B cell (primary cell): Measurements from ENCODE around the gene MBNL2. TPM values are rescaled to one million over a fixed set of nuclear protein-coding genes. Genes with fewer than 3 reads are reported as not detected.
"Not testable (repeated sequence)": the region's sequence is repeated elsewhere in the genome, so short reads cannot be mapped to it uniquely, and the experiment has no call there.

Source experiments
- ATAC-seq: fragments of 200-7000 bp; cut with Tn5 transposase; one replicate; pipeline ENCODE4 v1.10.0; 2021; ENCODE audit warnings: low read depth, mild to moderate bottlenecking, moderate number of reproducible peaks, moderate library complexity
- CTCF ChIA-PET: fragments of 350-600 bp; sonication (Branson Sonifier 250); formaldehyde crosslinking; loops from one replicate; lab custom pipeline; 2021; ENCODE audit warnings: antibody characterized with exemption, inconsistent platforms; lab: Charles Lee
- POLR2A ChIA-PET: fragments of 350-600 bp; sonication (Branson Sonifier 250); formaldehyde crosslinking; loops from one replicate; lab custom pipeline; 2021; ENCODE audit warnings: antibody characterized with exemption; lab: Charles Lee
- DNase-seq: peaks from one replicate; pipeline ENCODE4 v3.0.0; 2013
- H2AFZ ChIP-seq: 2 replicates; pipeline ENCODE4 v1.6.1; 2012; ENCODE audit warnings: mild to moderate bottlenecking, low read depth, low read length; ENCODE audit not compliant: insufficient read depth, poor library complexity, severe bottlenecking
- H3K27ac ChIP-seq, 2 donors: 1 replicate in 1 of 2; 2 replicates in 1 of 2; pipeline ENCODE4 v1.5.1; 2012 to 2013; ENCODE audit warnings: low read length in 2 of 2, mild to moderate bottlenecking in 2 of 2, moderate library complexity in 1 of 2
- H3K27me3 ChIP-seq, 4 experiments: fragments of 200-600 bp in 1 of 4; sonication (generic) in 1 of 4; replicated peaks in 1 of 4; 1 replicate in 2 of 4; 2 replicates in 2 of 4; pipeline versions ENCODE4 v1.6.1 to v1.7.0; 2013 to 2016; ENCODE audit warnings: low read length in 3 of 4, mild to moderate bottlenecking in 2 of 4, mixed read lengths in 1 of 4, moderate library complexity in 1 of 4; ENCODE audit not compliant: insufficient read depth in 4 of 4, control insufficient read depth in 3 of 4; ENCODE audit errors: control extremely low read depth in 1 of 4
- H3K36me3 ChIP-seq, 2 experiments: replicated peaks in 1 of 2; 1 replicate in 1 of 2; 2 replicates in 1 of 2; pipeline versions ENCODE4 v1.6.1 to v1.7.1; 2013; ENCODE audit warnings: low read length in 1 of 2; ENCODE audit not compliant: insufficient read depth in 2 of 2, control insufficient read depth in 1 of 2; ENCODE audit errors: control extremely low read depth in 1 of 2, extremely low read depth in 1 of 2
- H3K4me1 ChIP-seq, 2 donors: fragments of 200-600 bp in 1 of 2; sonication (generic) in 1 of 2; 1 replicate in 1 of 2; 2 replicates in 1 of 2; pipeline versions ENCODE4 v1.5.1 to v1.6.1; 2013 to 2017; ENCODE audit warnings: low read length in 2 of 2; ENCODE audit not compliant: control insufficient read depth in 2 of 2, insufficient read depth in 2 of 2
- H3K4me2 ChIP-seq: replicated peaks from 2 replicates; pipeline ENCODE3; 2012; ENCODE audit warnings: mild to moderate bottlenecking, low read depth, low read length; ENCODE audit not compliant: poor library complexity, severe bottlenecking
- H3K4me3 ChIP-seq, 5 experiments: fragments of 200-600 bp in 1 of 5; sonication (generic) in 1 of 5; 1 replicate in 3 of 5; 2 replicates in 2 of 5; pipeline versions ENCODE4 v1.5.1 to v1.7.0; 2011 to 2016; ENCODE audit warnings: low read length in 4 of 5, mild to moderate bottlenecking in 4 of 5, low read depth in 2 of 5, control low read depth in 1 of 5, moderate library complexity in 1 of 5; ENCODE audit not compliant: insufficient read depth in 1 of 5; ENCODE audit errors: control extremely low read depth in 1 of 5, extremely low read depth in 1 of 5
- H3K79me2 ChIP-seq: fragments of 200-600 bp; sonication (generic); one replicate; pipeline ENCODE4 v1.6.0; 2016; ENCODE audit warnings: low read length; ENCODE audit not compliant: control insufficient read depth, insufficient read depth
- H3K9ac ChIP-seq: fragments of 200-600 bp; sonication (generic); 2 replicates; pipeline ENCODE4 v1.6.1; 2017; ENCODE audit warnings: mild to moderate bottlenecking, low read length, moderate library complexity
- H3K9me3 ChIP-seq, 3 donors: one replicate each; pipeline versions ENCODE4 v1.6.1 to v1.7.1; 2013; ENCODE audit warnings: low read length in 2 of 3; ENCODE audit not compliant: control insufficient read depth in 2 of 3, insufficient read depth in 1 of 3; ENCODE audit errors: control extremely low read depth in 1 of 3
- H4K20me1 ChIP-seq: 2 replicates; pipeline ENCODE4 v1.6.0; 2012; ENCODE audit warnings: mild to moderate bottlenecking, low read length; ENCODE audit not compliant: insufficient read depth, control insufficient read depth, poor library complexity, severe bottlenecking
- H3K27ac Mint-ChIP-seq: one replicate; pipeline ENCODE4 v1.8.0; 2021; ENCODE audit warnings: mixed read lengths
- H3K27me3 Mint-ChIP-seq: one replicate; pipeline ENCODE4 v1.8.0; 2021; ENCODE audit warnings: mixed read lengths
- H3K4me1 Mint-ChIP-seq: one replicate; pipeline ENCODE4 v1.8.0; 2021; ENCODE audit warnings: mixed read lengths
- H3K4me3 Mint-ChIP-seq: one replicate; pipeline ENCODE4 v1.8.0; 2021; ENCODE audit warnings: mixed read lengths
- H3K9me3 Mint-ChIP-seq: one replicate; pipeline ENCODE4 v1.8.0; 2022; ENCODE audit warnings: mixed read lengths; ENCODE audit not compliant: insufficient read depth
- EZH2 ChIP-seq: IDR thresholded peaks from 2 replicates; pipeline ENCODE4 v1.6.1; 2012; ENCODE audit warnings: borderline replicate concordance, low read depth, mild to moderate bottlenecking, moderate library complexity, low read length; ENCODE audit not compliant: insufficient read depth, poor library complexity, severe bottlenecking
- WGBS: methylation state at CpG from one replicate; pipeline ENCODE4 v1.1.5; 2013; ENCODE audit warnings: missing lambda C conversion rate; ENCODE audit not compliant: insufficient coverage; 5-methylcytosine and 5-hydroxymethylcytosine counted together
- intact Hi-C: fragments of 100-400 bp; cut with micrococcal nuclease; formaldehyde crosslinking; loops from one replicate; pipeline ENCODE4 v1.10.0; 2022
- polyA plus RNA-seq: library from polyadenylated mRNA; depleted of rRNA; stranded (reverse); fragments of >200 nt; gene quantifications from 2 replicates; pipeline ENCODE4 v1.2.3, GENCODE V29; 2012
- total RNA-seq, 2 donors: library from RNA; stranded (reverse); fragments of 120-200 nt in 1 of 2; gene quantifications; 1 replicate in 1 of 2; 2 replicates in 1 of 2; pipeline versions ENCODE4 v1.2.3 to v1.2.4, GENCODE V29; 2013 to 2022
- TF ChIP-seq, protein P1 (sequence below): fragments of 200-600 bp; IDR thresholded peaks from one replicate; pipeline ENCODE4 v1.8.0; 2022; ENCODE audit warnings: antibody characterized with exemption, mild to moderate bottlenecking

Gene MBNL2
- total and polyA plus RNA-seq, 2 donors (not counting 1 experiment from before 2014, with no cell fraction given): 6.9 to 50.1 TPM

DNA sequence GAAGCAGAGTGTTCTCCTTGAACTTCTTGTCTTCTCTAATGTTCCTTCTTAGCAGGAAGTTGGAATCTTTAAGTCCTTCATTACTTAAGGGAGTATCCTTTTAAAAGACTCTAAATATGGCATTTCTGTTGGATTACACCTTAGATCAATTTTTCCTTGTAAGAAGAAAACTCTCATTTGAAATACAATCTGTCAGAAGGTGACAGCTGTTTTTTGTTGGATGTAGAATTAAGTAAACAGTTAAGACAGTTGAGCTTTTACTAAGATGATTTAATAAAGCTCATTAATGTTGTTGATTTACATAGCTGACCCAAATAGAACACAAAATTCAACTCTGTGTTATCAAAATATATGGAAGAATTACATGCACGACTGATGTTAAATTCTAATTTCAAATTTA, 16.7 kb upstream of the MBNL2 start:
- Mint-ChIP-seq H3K9me3 (no peaks in the 10 kb centered on the region), H3K4me1 (no peaks in the 10 kb centered on the region), H3K27ac (no peak overlapping the region), H3K27me3 (peaks cover 15% of the 10 kb centered on the region), H3K4me3 (no peak overlapping the region)
- intact Hi-C loops: no loop called here
- Histone ChIP-seq H2AFZ (no peak overlapping the region), H3K4me1 (no peaks in the 10 kb centered on the region), H4K20me1 (no peaks in the 10 kb centered on the region), H3K79me2 (no peaks in the 10 kb centered on the region), H3K4me3 (no peak overlapping the region), H3K9me3 (peaks cover 0 to 1% (median 0%) of the 10 kb centered on the region in 3 donors), H3K4me2 (no peak overlapping the region), H3K27me3 (peaks cover 0 to 6% (median 0%) of the 10 kb centered on the region in 4 experiments), H3K27ac (no peak overlapping the region), H3K9ac (no peak overlapping the region), H3K36me3 (no peaks in the 10 kb centered on the region)
- CTCF ChIA-PET: interaction anchor here (0.6 kb wide), 1 partner anchor 13 kb away, joined by 3 read pairs; no protein-coding TSS in a partner anchor
- DNase-seq (no peak), ATAC-seq (no peak)
- no CpG with 5 or more reads among the region's 1 CpG for WGBS
- POLR2A ChIA-PET: no interaction called here
- TF ChIP-seq EZH2: no peak
- TF ChIP-seq, protein P1, sequence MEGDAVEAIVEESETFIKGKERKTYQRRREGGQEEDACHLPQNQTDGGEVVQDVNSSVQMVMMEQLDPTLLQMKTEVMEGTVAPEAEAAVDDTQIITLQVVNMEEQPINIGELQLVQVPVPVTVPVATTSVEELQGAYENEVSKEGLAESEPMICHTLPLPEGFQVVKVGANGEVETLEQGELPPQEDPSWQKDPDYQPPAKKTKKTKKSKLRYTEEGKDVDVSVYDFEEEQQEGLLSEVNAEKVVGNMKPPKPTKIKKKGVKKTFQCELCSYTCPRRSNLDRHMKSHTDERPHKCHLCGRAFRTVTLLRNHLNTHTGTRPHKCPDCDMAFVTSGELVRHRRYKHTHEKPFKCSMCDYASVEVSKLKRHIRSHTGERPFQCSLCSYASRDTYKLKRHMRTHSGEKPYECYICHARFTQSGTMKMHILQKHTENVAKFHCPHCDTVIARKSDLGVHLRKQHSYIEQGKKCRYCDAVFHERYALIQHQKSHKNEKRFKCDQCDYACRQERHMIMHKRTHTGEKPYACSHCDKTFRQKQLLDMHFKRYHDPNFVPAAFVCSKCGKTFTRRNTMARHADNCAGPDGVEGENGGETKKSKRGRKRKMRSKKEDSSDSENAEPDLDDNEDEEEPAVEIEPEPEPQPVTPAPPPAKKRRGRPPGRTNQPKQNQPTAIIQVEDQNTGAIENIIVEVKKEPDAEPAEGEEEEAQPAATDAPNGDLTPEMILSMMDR: no peak

DNA sequence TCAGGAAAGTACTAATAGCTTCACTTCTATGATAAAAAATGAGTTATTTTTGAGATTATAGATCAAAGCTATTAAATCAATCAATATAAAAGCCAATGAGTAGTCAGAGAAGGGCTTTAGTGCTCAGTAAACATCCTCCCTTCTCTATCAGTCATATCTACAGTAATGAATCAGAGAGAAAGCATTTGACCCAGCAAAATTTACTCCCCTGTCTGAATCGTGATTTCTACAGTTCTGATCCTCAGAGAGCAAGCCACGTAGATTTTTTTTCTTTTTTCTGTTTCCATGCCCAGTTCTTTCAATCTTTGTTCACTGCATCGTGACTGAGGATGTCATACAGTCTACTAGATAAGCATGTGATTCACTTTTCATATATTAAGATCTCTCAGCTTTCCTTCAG, 16.2 kb upstream of the MBNL2 start:
- no peak for ATAC-seq
- Histone ChIP-seq H3K27me3 (peaks cover 0 to 6% (median 0%) of the 10 kb centered on the region in 4 experiments), H3K4me1 (no peaks in the 10 kb centered on the region), H3K27ac (no peak overlapping the region), H3K36me3 (no peaks in the 10 kb centered on the region), H3K4me3 (no peak overlapping the region), H3K9ac (no peak overlapping the region), H4K20me1 (no peaks in the 10 kb centered on the region), H3K9me3 (peaks cover 0 to 1% (median 0%) of the 10 kb centered on the region in 3 donors), H2AFZ (no peak overlapping the region), H3K79me2 (no peaks in the 10 kb centered on the region), H3K4me2 (no peak overlapping the region)
- no peaks in the 10 kb centered on the region for H3K9me3 Mint-ChIP-seq
- intact Hi-C loops: no loop called here
- no peak for DNase-seq
- no peak for TF ChIP-seq EZH2
- TF ChIP-seq, protein P1: no peak
- peaks cover 15% of the 10 kb centered on the region for H3K27me3 Mint-ChIP-seq
- CTCF ChIA-PET: interaction anchor here (0.6 kb wide), 1 partner anchor 13 kb away, joined by 3 read pairs; no protein-coding TSS in a partner anchor
- WGBS: 46% methylated on average over 2 of the region's 3 CpGs
- POLR2A ChIA-PET: no interaction called here
- H3K4me3 Mint-ChIP-seq: no peak overlapping the region
- H3K27ac Mint-ChIP-seq: no peak overlapping the region
- no peaks in the 10 kb centered on the region for H3K4me1 Mint-ChIP-seq

DNA sequence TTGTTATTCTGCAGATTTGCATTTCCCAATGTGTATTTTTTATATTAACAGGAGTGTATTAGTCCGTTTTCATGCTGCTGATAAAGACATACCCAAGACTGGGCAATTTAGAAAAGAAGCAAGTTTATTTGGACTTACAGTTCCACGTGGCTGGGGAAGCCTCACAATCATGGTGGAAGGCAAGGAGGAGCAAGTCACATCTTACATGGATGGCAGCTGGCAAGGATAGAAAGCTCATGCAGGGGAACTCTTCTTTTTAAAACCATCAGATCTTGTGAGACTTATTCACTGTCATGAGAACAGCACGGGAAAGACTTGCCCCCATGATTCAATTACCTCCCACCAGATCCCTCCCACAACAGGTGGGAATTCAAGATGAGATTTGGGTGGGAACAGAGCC, 14.9 kb upstream of the MBNL2 start:
- H3K4me3 ChIP-seq, intact Hi-C loops, H2AFZ ChIP-seq, H3K4me2 ChIP-seq, H3K9me3 ChIP-seq, H3K9ac ChIP-seq, H3K27ac ChIP-seq, H3K9me3 Mint-ChIP-seq, DNase-seq, POLR2A ChIA-PET, H3K36me3 ChIP-seq, H3K27me3 ChIP-seq, H3K4me1 ChIP-seq, H3K79me2 ChIP-seq, H3K4me1 Mint-ChIP-seq, CTCF ChIA-PET, H3K4me3 Mint-ChIP-seq, ATAC-seq, H3K27ac Mint-ChIP-seq, H4K20me1 ChIP-seq: not testable (repeated sequence)
- 58% methylated on average over 2 of the region's 3 CpGs for WGBS
- H3K27me3 Mint-ChIP-seq: peaks cover 16% of the 10 kb centered on the region
